SK-N-SH (cell line): ENCODE results near the gene SCAPER. TPM values are rescaled to one million over a fixed set of nuclear protein-coding genes. Genes with fewer than 3 reads are reported as not detected.
"Not testable (repeated sequence)": the region's sequence is repeated elsewhere in the genome, so short reads cannot be mapped to it uniquely, and the experiment has no call there.

Source experiments
- CTCF ChIA-PET: fragments of 300-600, 350-600 bp; formaldehyde crosslinking; extraction: SDS; loops from one replicate; lab custom pipeline; 2021; lab: Yijun Ruan, JAX
- POLR2A ChIA-PET: fragments of 350-600 bp; sonication (Branson Sonifier 250); formaldehyde crosslinking; extraction: SDS; loops from one replicate; lab custom pipeline; 2020; ENCODE audit warnings: antibody characterized with exemption, inconsistent platforms; lab: Yijun Ruan, JAX
- DNase-seq: peaks from one replicate; pipeline ENCODE4 v3.0.0; 2012
- H2AFZ ChIP-seq: fragments of 200-600 bp; sonication (generic); 2 replicates; pipeline ENCODE4 v1.8.1; 2016; ENCODE audit warnings: antibody characterized with exemption, mild to moderate bottlenecking, low read depth
- H3F3A ChIP-seq: fragments of 200-600 bp; sonication (generic); replicated peaks from 2 replicates; pipeline ENCODE3; 2016; ENCODE audit warnings: antibody characterized with exemption, mild to moderate bottlenecking; ENCODE audit not compliant: insufficient read depth
- H3K27ac ChIP-seq, 2 experiments: fragments of 200-500 bp in 1 of 2; fragments of 200-600 bp in 1 of 2; sonication (Bioruptor generic) in 1 of 2; sonication (generic), shearing (Covaris generic) in 1 of 2; 2 replicates each; pipeline versions ENCODE4 v1.5.1 to v1.6.1; 2014 to 2016; ENCODE audit warnings: low read depth in 2 of 2, inconsistent platforms in 1 of 2, low read length in 1 of 2, mild to moderate bottlenecking in 1 of 2, mixed read lengths in 1 of 2
- H3K27me3 ChIP-seq: fragments of 200-600 bp; sonication (generic), shearing (Covaris generic); 2 replicates; pipeline ENCODE4 v1.6.1; 2016; ENCODE audit warnings: mixed run types; ENCODE audit not compliant: insufficient read depth
- H3K36me3 ChIP-seq, 2 experiments: fragments of 200-500 bp in 1 of 2; fragments of 200-600 bp in 1 of 2; sonication (Bioruptor generic) in 1 of 2; sonication (generic) in 1 of 2; replicated peaks in 1 of 2; 2 replicates each; pipeline versions ENCODE3 to v1.5.1; 2014 to 2016; ENCODE audit warnings: low read length in 1 of 2, mild to moderate bottlenecking in 1 of 2; ENCODE audit not compliant: insufficient read depth in 2 of 2, control insufficient read depth in 1 of 2
- H3K4me1 ChIP-seq, 2 experiments: fragments of 200-500 bp in 1 of 2; fragments of 200-600 bp in 1 of 2; sonication (Bioruptor generic) in 1 of 2; sonication (generic), shearing (Covaris generic) in 1 of 2; 2 replicates each; pipeline versions ENCODE4 v1.5.1 to v1.6.1; 2014 to 2016; ENCODE audit warnings: low read depth in 1 of 2, low read length in 1 of 2, mixed run types in 1 of 2; ENCODE audit not compliant: insufficient read depth in 2 of 2, control insufficient read depth in 1 of 2
- H3K4me2 ChIP-seq: fragments of 200-600 bp; sonication (generic), shearing (Covaris generic); 2 replicates; pipeline ENCODE4 v1.6.1; 2017; ENCODE audit warnings: mixed run types
- H3K4me3 ChIP-seq, 2 experiments: fragments of 200-500 bp in 1 of 2; fragments of 200-600 bp in 1 of 2; sonication (Bioruptor generic) in 1 of 2; sonication (generic), shearing (Covaris generic) in 1 of 2; 2 replicates each; pipeline versions ENCODE4 v1.5.1 to v1.8.1; 2014 to 2016; ENCODE audit warnings: low read depth in 2 of 2, inconsistent platforms in 1 of 2, low read length in 1 of 2, mild to moderate bottlenecking in 1 of 2, mixed read lengths in 1 of 2, moderate library complexity in 1 of 2
- H3K79me2 ChIP-seq: fragments of 200-600 bp; sonication (generic); 2 replicates; pipeline ENCODE4 v1.8.1; 2017; ENCODE audit warnings: mild to moderate bottlenecking; ENCODE audit not compliant: insufficient read depth
- H3K9ac ChIP-seq: fragments of 200-600 bp; sonication (generic); 2 replicates; pipeline ENCODE4 v1.6.1; 2017; ENCODE audit warnings: mixed run types
- H3K9me2 ChIP-seq: fragments of 200-600 bp; sonication (generic); 2 replicates; pipeline ENCODE4 v1.6.1; 2017; ENCODE audit warnings: mixed run types
- H3K9me3 ChIP-seq: fragments of 200-600 bp; sonication (generic); 2 replicates; pipeline ENCODE4 v1.6.1; 2017; ENCODE audit warnings: mixed run types, mild to moderate bottlenecking, moderate library complexity
- H4K20me1 ChIP-seq: fragments of 200-600 bp; sonication (generic); 2 replicates; pipeline ENCODE4 v1.6.1; 2017; ENCODE audit warnings: mild to moderate bottlenecking, mixed run types; ENCODE audit not compliant: insufficient read depth
- CHD2 ChIP-seq: fragments of 150-350 bp; IDR thresholded peaks from 2 replicates; pipeline ENCODE4 v1.6.1; 2018; ENCODE audit warnings: low read length; ENCODE audit not compliant: partially characterized antibody
- ELF1 ChIP-seq: IDR thresholded peaks from 2 replicates; pipeline ENCODE4 v1.4.0; 2012
- FOXJ3 ChIP-seq: sonication (generic); formaldehyde crosslinking; IDR thresholded peaks from 2 replicates; pipeline ENCODE4 v1.5.1; 2020; ENCODE audit warnings: mild to moderate bottlenecking, missing genetic modification reagents
- GABPA ChIP-seq: IDR thresholded peaks from 2 replicates; pipeline ENCODE4 v1.4.0; 2012; ENCODE audit warnings: low read depth, mild to moderate bottlenecking
- GATA2 ChIP-seq: sonication (generic); formaldehyde crosslinking; IDR thresholded peaks from 2 replicates; pipeline ENCODE4 v1.5.0; 2020; ENCODE audit warnings: mild to moderate bottlenecking, missing genetic modification reagents
- IRF3 ChIP-seq: fragments of 150-350 bp; IDR thresholded peaks from 2 replicates; pipeline ENCODE4 v1.6.1; 2016; ENCODE audit warnings: mild to moderate bottlenecking, low read depth, low read length
- MAX ChIP-seq: IDR thresholded peaks from 2 replicates; pipeline ENCODE4 v1.4.0; 2012; ENCODE audit warnings: low read depth
- MEF2A ChIP-seq: IDR thresholded peaks from 2 replicates; pipeline ENCODE4 v1.4.0; 2012; ENCODE audit warnings: low read depth, borderline replicate concordance
- MXI1 ChIP-seq: IDR thresholded peaks from 2 replicates; pipeline ENCODE4 v1.6.1; 2012; ENCODE audit warnings: mild to moderate bottlenecking, low read depth, low read length, improper control_type of control experiment
- POLR2AphosphoS5 ChIP-seq: IDR thresholded peaks from 2 replicates; pipeline ENCODE4 v1.6.1; 2012; ENCODE audit warnings: low read depth, low read length
- RFX5 ChIP-seq: IDR thresholded peaks from 2 replicates; pipeline ENCODE4 v1.6.1; 2012; ENCODE audit warnings: mild to moderate bottlenecking, improper control_type of control experiment, low read length
- RXRA ChIP-seq: IDR thresholded peaks from 2 replicates; pipeline ENCODE4 v1.4.0; 2012; ENCODE audit warnings: low read depth, mild to moderate bottlenecking, borderline replicate concordance
- SMC3 ChIP-seq: IDR thresholded peaks from 2 replicates; pipeline ENCODE4 v1.6.1; 2012; ENCODE audit warnings: low read depth, low read length, improper control_type of control experiment
- TAF1 ChIP-seq: IDR thresholded peaks from 2 replicates; pipeline ENCODE4 v1.6.1; 2012; ENCODE audit warnings: low read depth, mild to moderate bottlenecking, low read length, moderate library complexity, borderline replicate concordance
- ZBTB33 ChIP-seq: IDR thresholded peaks from 2 replicates; pipeline ENCODE4 v1.4.0; 2012; ENCODE audit warnings: low read depth, borderline replicate concordance
- WGBS: methylation state at CpG from one replicate; pipeline ENCODE4 v1.1.6; 2017; ENCODE audit warnings: low lambda C conversion rate; 5-methylcytosine and 5-hydroxymethylcytosine counted together
- polyA plus RNA-seq, 3 experiments: library from polyadenylated mRNA; depleted of rRNA; stranded (reverse); fragments of >200 nt; gene quantifications; 2 replicates each; pipeline ENCODE4 v1.2.3, GENCODE V29; 2012

Gene SCAPER
- polyA plus RNA-seq, 1 of the 3 experiments (the other 2 are of a cell fraction): 1.8 TPM

- no peak for TF ChIP-seq CHD2
Measured at GRCh38 chr15:76861815-76862397, 43.2 kb downstream of the SCAPER start (continued).

- no peaks in the 10 kb centered on the region for H3K9me3 ChIP-seq
- no peaks in the 10 kb centered on the region for H3K27me3 ChIP-seq
- no peak for TF ChIP-seq MEF2A
- no peak for TF ChIP-seq FOXJ3
- no peak for TF ChIP-seq IRF3
- DNase-seq: no peak
- peaks cover 8% of the 10 kb centered on the region for H3F3A ChIP-seq
- H3K4me3 ChIP-seq: no peak overlapping the region
- no peak overlapping the region for H3K4me2 ChIP-seq
- no peak overlapping the region for H3K27ac ChIP-seq
- no peaks in the 10 kb centered on the region for H3K79me2 ChIP-seq
- ChIA-PET POLR2A (no interaction called here), CTCF (interaction anchor here (1.1 to 1.5 kb wide), 3 partner anchors 56 to 713 kb away, joined by 3 to 5 read pairs (median 4); no protein-coding TSS in a partner anchor)
- peaks cover 0 to 5% of the 10 kb centered on the region in 2 experiments for H3K36me3 ChIP-seq
- H4K20me1 ChIP-seq: no peaks in the 10 kb centered on the region
- no peak overlapping the region for H2AFZ ChIP-seq
- no peak overlapping the region for H3K9ac ChIP-seq
- H3K9me2 ChIP-seq: 0 out of 2 replicates have a peak, but pooled peaks cover 2% of the 10 kb centered on the region
- no peaks in the 10 kb centered on the region; a peak in 1 of 4 replicates for H3K4me1 ChIP-seq
Measured at GRCh38 chr15:76860201-76860600, 44.9 kb downstream of the SCAPER start.

GRCh38 chr15:76850367-76850766 lies 54.8 kb downstream of the SCAPER start:
- H4K20me1 ChIP-seq, H3K4me3 ChIP-seq, H2AFZ ChIP-seq, H3K9me2 ChIP-seq, POLR2A ChIA-PET, H3K9me3 ChIP-seq, H3K4me1 ChIP-seq, H3K79me2 ChIP-seq, H3K27me3 ChIP-seq, H3K9ac ChIP-seq, CTCF ChIA-PET, H3K4me2 ChIP-seq, DNase-seq, H3F3A ChIP-seq, H3K27ac ChIP-seq: not testable (repeated sequence)
- peaks cover 0 to 28% of the 10 kb centered on the region in 2 experiments for H3K36me3 ChIP-seq

GRCh38 chr15:76846782-76847181 lies 58.4 kb downstream of the SCAPER start:
- peaks cover 0 to 10% of the 10 kb centered on the region in 2 experiments for H3K36me3 ChIP-seq
- H3K9me3 ChIP-seq: no peaks in the 10 kb centered on the region
- 91% methylated on average over 1 of the region's 1 CpG for WGBS
- no peaks in the 10 kb centered on the region for H3F3A ChIP-seq
- no peak overlapping the region for H3K9ac ChIP-seq
- H3K4me3 ChIP-seq: no peak overlapping the region
- no peak overlapping the region for H3K27ac ChIP-seq
- no peaks in the 10 kb centered on the region for H3K79me2 ChIP-seq
- no peaks in the 10 kb centered on the region for H4K20me1 ChIP-seq
- no peaks in the 10 kb centered on the region for H3K27me3 ChIP-seq
- H2AFZ ChIP-seq: no peak overlapping the region
- no peaks in the 10 kb centered on the region for H3K9me2 ChIP-seq
- ChIA-PET CTCF (no interaction called here), POLR2A (no interaction called here)
- TF ChIP-seq IRF3 (no peak), SMC3 (no peak), ZBTB33 (no peak), ELF1 (no peak), FOXJ3 (no peak), MAX (no peak), TAF1 (no peak), RFX5 (no peak), POLR2AphosphoS5 (no peak), MXI1 (no peak), GABPA (no peak), RXRA (no peak), GATA2 (CRISPR knock-in tag) (no peak)
- no peak overlapping the region for H3K4me2 ChIP-seq
- DNase-seq: no peak
- H3K4me1 ChIP-seq: peaks cover 0 to 8% of the 10 kb centered on the region in 2 experiments; a peak in 1 of 4 replicates
